Keratinocyte (primary cell): ENCODE measurements around the gene PAMR1. TPM values are rescaled to one million over a fixed set of nuclear protein-coding genes. Genes with fewer than 3 reads are reported as not detected.

Experiments
- DNase-seq: peaks from one replicate; pipeline ENCODE4 v3.0.0-alpha.2; 2011; ENCODE audit warnings: low read depth, missing footprints, low spot score
- FAIRE-seq: peaks from 2 replicates; lab custom pipeline; 2011; peaks lifted over from hg19 to GRCh38; lab: Jason Lieb, UNC
- H2AFZ ChIP-seq: 2 replicates; pipeline ENCODE4 v1.6.0; 2012; ENCODE audit warnings: low read length, control low read depth, inconsistent platforms; ENCODE audit not compliant: control insufficient read depth
- H3K27ac ChIP-seq: 2 replicates; pipeline ENCODE4 v1.5.1; 2011; ENCODE audit warnings: low read length; ENCODE audit not compliant: control insufficient read depth, insufficient read depth
- H3K27me3 ChIP-seq: 3 replicates; pipeline ENCODE4 v1.6.0; 2011; ENCODE audit warnings: low read length; ENCODE audit not compliant: control insufficient read depth, insufficient read depth; ENCODE audit errors: extremely low read depth
- H3K36me3 ChIP-seq, 2 experiments: 2 replicates in 1 of 2; 3 replicates in 1 of 2; pipeline ENCODE4 v1.5.1; 2011; ENCODE audit warnings: low read length in 2 of 2, mild to moderate bottlenecking in 1 of 2; ENCODE audit not compliant: control insufficient read depth in 2 of 2, insufficient read depth in 2 of 2; ENCODE audit errors: extremely low read depth in 1 of 2
- H3K4me1 ChIP-seq: 3 replicates; pipeline ENCODE4 v1.5.1; 2011; ENCODE audit warnings: low read length; ENCODE audit not compliant: control insufficient read depth, insufficient read depth; ENCODE audit errors: extremely low read depth
- H3K4me2 ChIP-seq: 3 replicates; pipeline ENCODE4 v1.6.0; 2011; ENCODE audit warnings: low read depth, low read length; ENCODE audit not compliant: control insufficient read depth, insufficient read depth; ENCODE audit errors: extremely low read depth
- H3K4me3 ChIP-seq, 3 experiments: fragments of 200-600 bp in 1 of 3; sonication (generic) in 1 of 3; 2 replicates in 2 of 3; 3 replicates in 1 of 3; pipeline ENCODE4 v1.5.1; 2011 to 2016; ENCODE audit warnings: low read length in 3 of 3, mild to moderate bottlenecking in 3 of 3, control low read depth in 2 of 3, inconsistent platforms in 1 of 3, low read depth in 1 of 3, mixed read lengths in 1 of 3, mixed run types in 1 of 3, moderate library complexity in 1 of 3; ENCODE audit not compliant: control insufficient read depth in 2 of 3, insufficient read depth in 2 of 3; ENCODE audit errors: extremely low read depth in 1 of 3
- H3K79me2 ChIP-seq: 2 replicates; pipeline ENCODE4 v1.6.0; 2012; ENCODE audit warnings: low read length; ENCODE audit not compliant: control insufficient read depth, insufficient read depth
- H3K9ac ChIP-seq: 3 replicates; pipeline ENCODE4 v1.6.0; 2011; ENCODE audit warnings: low read length; ENCODE audit not compliant: control insufficient read depth, insufficient read depth; ENCODE audit errors: extremely low read depth
- H3K9me1 ChIP-seq: 3 replicates; pipeline ENCODE4 v1.6.0; 2011; ENCODE audit warnings: low read length; ENCODE audit not compliant: control insufficient read depth, insufficient read depth; ENCODE audit errors: extremely low read depth
- H3K9me3 ChIP-seq: 2 replicates; pipeline ENCODE4 v1.5.1; 2012; ENCODE audit warnings: low read depth, low read length; ENCODE audit not compliant: control insufficient read depth
- H4K20me1 ChIP-seq: 3 replicates; pipeline ENCODE4 v1.6.0; 2011; ENCODE audit warnings: low read length; ENCODE audit not compliant: control insufficient read depth, insufficient read depth; ENCODE audit errors: extremely low read depth
- EZH2 ChIP-seq: IDR thresholded peaks from one replicate; pipeline ENCODE4 v1.6.1; 2012; ENCODE audit warnings: inconsistent platforms, mild to moderate bottlenecking, low read length, moderate library complexity
- dilution Hi-C: fragments of 300-500 bp; cut with MboI; formaldehyde crosslinking; loops from one replicate; pipeline ENCODE4 v1.7.0; 2020; ENCODE audit warnings: low sequenced_read_pairs; ENCODE audit not compliant: extremely low pct_ligation_motif_present
- polyA plus RNA-seq, 5 experiments: library from polyadenylated mRNA; depleted of rRNA in 3 of 5; stranded (reverse) in 3 of 5; stranded (forward) in 1 of 5; unstranded in 1 of 5; fragments of >200 nt; gene quantifications; 1 replicate in 1 of 5; 2 replicates in 3 of 5; 3 replicates in 1 of 5; pipeline versions ENCODE4 v1.2.1 to v1.2.3, GENCODE V29; 2011 to 2012; ENCODE audit warnings: missing spikeins in 2 of 5, low read depth in 1 of 5, low replicate concordance in 1 of 5
- TF ChIP-seq, protein P1 (sequence below), 3 experiments: IDR thresholded peaks in 1 of 3; conservative IDR thresholded peaks in 1 of 3; optimal IDR thresholded peaks in 1 of 3; 2 replicates in 2 of 3; 3 replicates in 1 of 3; pipeline versions ENCODE3 to v1.5.1; 2011; ENCODE audit warnings: low read length in 3 of 3, mild to moderate bottlenecking in 3 of 3, moderate library complexity in 2 of 3, control low read depth in 1 of 3, inconsistent platforms in 1 of 3; ENCODE audit not compliant: insufficient read depth in 2 of 3; ENCODE audit errors: extremely low read depth in 1 of 3

PAMR1 gene
- polyA plus RNA-seq, 1 donor (not counting 4 experiments of a cell fraction or from before 2014, with no cell fraction given): 4.1 TPM

DNA sequence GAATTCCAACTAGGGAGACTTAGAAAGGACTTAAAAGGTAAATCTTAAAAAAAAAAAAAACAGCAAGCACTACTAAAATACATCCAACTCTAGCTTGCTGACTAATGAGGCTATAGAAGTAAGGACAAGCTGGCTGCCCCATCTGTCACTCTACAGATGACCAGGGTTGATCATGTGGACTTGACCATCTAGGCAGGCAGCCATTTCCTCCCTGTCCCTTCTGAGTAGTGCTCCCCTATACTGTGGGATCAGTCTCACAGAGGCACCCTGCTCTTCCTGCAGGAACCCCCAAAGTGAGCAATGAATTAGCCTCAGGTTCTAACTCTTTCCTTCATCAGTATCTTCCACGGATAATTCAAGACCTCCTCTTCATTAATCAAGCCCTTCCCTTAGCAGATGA is 118.4 kb downstream of the PAMR1 start:
- Histone ChIP-seq H3K36me3 (no peaks in the 10 kb centered on the region), H3K9me1 (no peaks in the 10 kb centered on the region), H3K4me3 (no peak overlapping the region), H3K9me3 (no peaks in the 10 kb centered on the region), H3K27ac (no peak overlapping the region), H3K4me1 (no peaks in the 10 kb centered on the region), H3K79me2 (no peaks in the 10 kb centered on the region), H3K4me2 (no peak overlapping the region), H3K27me3 (peaks cover 4% of the 10 kb centered on the region), H4K20me1 (no peaks in the 10 kb centered on the region), H3K9ac (no peak overlapping the region), H2AFZ (no peak overlapping the region)
- dilution Hi-C loops: no loop called here
- FAIRE-seq: no peak
- TF ChIP-seq, protein P1, sequence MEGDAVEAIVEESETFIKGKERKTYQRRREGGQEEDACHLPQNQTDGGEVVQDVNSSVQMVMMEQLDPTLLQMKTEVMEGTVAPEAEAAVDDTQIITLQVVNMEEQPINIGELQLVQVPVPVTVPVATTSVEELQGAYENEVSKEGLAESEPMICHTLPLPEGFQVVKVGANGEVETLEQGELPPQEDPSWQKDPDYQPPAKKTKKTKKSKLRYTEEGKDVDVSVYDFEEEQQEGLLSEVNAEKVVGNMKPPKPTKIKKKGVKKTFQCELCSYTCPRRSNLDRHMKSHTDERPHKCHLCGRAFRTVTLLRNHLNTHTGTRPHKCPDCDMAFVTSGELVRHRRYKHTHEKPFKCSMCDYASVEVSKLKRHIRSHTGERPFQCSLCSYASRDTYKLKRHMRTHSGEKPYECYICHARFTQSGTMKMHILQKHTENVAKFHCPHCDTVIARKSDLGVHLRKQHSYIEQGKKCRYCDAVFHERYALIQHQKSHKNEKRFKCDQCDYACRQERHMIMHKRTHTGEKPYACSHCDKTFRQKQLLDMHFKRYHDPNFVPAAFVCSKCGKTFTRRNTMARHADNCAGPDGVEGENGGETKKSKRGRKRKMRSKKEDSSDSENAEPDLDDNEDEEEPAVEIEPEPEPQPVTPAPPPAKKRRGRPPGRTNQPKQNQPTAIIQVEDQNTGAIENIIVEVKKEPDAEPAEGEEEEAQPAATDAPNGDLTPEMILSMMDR (optimal IDR thresholded peaks at IDR 0.05 in 1 of 3, IDR thresholded peaks at IDR 0.05 in 1 of 3, conservative IDR thresholded peaks at IDR 0.05 in 1 of 3; ENCODE audit: extremely low read depth in 1 of 3, insufficient read depth in 2 of 3, low read length in 3 of 3): no peak
- no peak for TF ChIP-seq EZH2
- DNase-seq: no peak

DNA sequence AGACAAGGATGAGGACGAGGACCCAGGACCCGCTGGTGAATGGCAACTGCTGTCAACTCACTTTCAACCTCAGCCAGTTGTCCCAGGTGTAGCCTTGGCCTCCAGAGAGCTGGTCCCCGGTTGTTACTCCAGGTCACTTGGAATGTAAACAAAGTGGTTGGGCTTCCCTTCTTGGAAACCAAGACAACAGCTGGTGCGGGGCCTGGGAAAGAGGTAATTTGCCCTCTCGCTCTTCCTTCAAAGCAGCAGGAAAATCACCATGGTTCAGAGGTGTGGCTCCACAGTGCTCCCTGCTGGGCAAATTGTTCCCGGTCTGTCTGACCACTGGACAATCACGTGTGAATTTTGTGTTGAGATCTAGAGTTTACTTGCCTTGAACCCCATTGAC is 121.0 kb downstream of the PAMR1 start:
- dilution Hi-C loops: no loop called here
- H3K79me2 ChIP-seq: no peaks in the 10 kb centered on the region
- H3K9ac ChIP-seq: no peak overlapping the region
- H3K36me3 ChIP-seq: no peaks in the 10 kb centered on the region
- H3K27ac ChIP-seq: no peak overlapping the region
- TF ChIP-seq EZH2: no peak
- TF ChIP-seq, protein P1 (optimal IDR thresholded peaks at IDR 0.05 in 1 of 3, IDR thresholded peaks at IDR 0.05 in 1 of 3, conservative IDR thresholded peaks at IDR 0.05 in 1 of 3; ENCODE audit: extremely low read depth in 1 of 3, insufficient read depth in 2 of 3, low read length in 3 of 3): peak; percentile 56 to 79 (median 66)
- no peaks in the 10 kb centered on the region for H3K9me1 ChIP-seq
- H3K27me3 ChIP-seq: peaks cover 4% of the 10 kb centered on the region
- no peaks in the 10 kb centered on the region for H3K9me3 ChIP-seq
- no peak overlapping the region for H3K4me3 ChIP-seq
- H3K4me2 ChIP-seq: no peak overlapping the region
- no peaks in the 10 kb centered on the region for H4K20me1 ChIP-seq
- H3K4me1 ChIP-seq: no peaks in the 10 kb centered on the region
- H2AFZ ChIP-seq: no peak overlapping the region
- no peak for DNase-seq
- no peak for FAIRE-seq
